ENCODE results near the gene WDR72.

Gene WDR72

GRCh38 chr15:53539878-53540277 is 219.6 kb downstream of the WDR72 start:
- H4K20me1 ChIP-seq (ENCODE audit: control insufficient read depth, insufficient read depth, low read depth, low read length): no peaks in the 10 kb centered on the region
- H3K27ac ChIP-seq (ENCODE audit: low read depth, low read length): no peak overlapping the region
- H3K4me2 ChIP-seq (ENCODE audit: low read length): no peak overlapping the region
- no peaks in the 10 kb centered on the region for H3K9me3 ChIP-seq (ENCODE audit: control insufficient read depth, insufficient read depth, low read length)
- TF ChIP-seq CTCF (IDR thresholded peaks at IDR 0.05; ENCODE audit: low read depth, low read length, poor library complexity, severe bottlenecking): no peak
- no peak for TF ChIP-seq EZH2phosphoT487 (IDR thresholded peaks at IDR 0.05; ENCODE audit: borderline replicate concordance, low read length)
- no peaks in the 10 kb centered on the region for H3K79me2 ChIP-seq (ENCODE audit: control insufficient read depth, low read length)
- no peaks in the 10 kb centered on the region for H3K9me2 ChIP-seq (replicated peaks; ENCODE audit: control insufficient read depth, low read length)
- no peaks in the 10 kb centered on the region for H3K4me1 ChIP-seq (ENCODE audit: control insufficient read depth, low read length)
- H3K36me3 ChIP-seq (ENCODE audit: control insufficient read depth, low read length): no peaks in the 10 kb centered on the region
- H3F3A ChIP-seq (ENCODE audit: control insufficient read depth, insufficient read depth): no peaks in the 10 kb centered on the region
- no peaks in the 10 kb centered on the region for H3K27me3 ChIP-seq (ENCODE audit: control insufficient read depth, low read length)
- no peak overlapping the region for H3K4me3 ChIP-seq (ENCODE audit: low read length)

DNA sequence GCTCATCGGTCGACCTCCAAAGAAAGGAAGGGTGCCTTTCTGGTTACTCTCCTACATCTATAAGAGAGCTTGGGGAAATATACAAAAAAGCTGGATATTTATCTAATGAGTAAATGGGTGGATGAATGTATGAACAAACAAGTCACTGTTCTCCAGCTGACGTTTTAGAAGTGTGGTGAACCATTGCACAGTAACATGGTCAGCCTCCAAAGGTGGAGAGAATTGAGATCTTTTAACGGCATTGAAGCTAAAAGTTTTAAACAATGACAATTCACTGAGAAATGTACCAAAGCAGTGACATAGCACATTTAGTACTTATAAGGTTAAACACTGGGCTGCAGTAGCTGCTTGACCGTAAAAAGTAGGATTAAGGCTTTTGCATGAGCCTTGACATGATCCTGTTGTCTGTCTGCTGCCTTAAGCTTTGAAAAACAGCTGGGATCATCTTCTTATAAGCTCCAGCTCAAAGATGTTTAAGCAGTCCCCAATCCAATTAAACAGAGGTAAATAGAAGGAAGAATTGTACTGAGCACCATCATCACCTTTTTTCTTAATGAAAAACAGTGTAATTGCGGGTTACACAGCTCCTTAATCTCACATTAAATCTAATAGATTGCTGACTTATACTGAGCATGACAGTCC is 222.9 kb downstream of the WDR72 start:
- Histone ChIP-seq H3K27me3 (ENCODE audit: control insufficient read depth, low read length) (no peaks in the 10 kb centered on the region), H3K79me2 (ENCODE audit: control insufficient read depth, low read length) (no peaks in the 10 kb centered on the region), H3K4me1 (ENCODE audit: control insufficient read depth, low read length) (no peaks in the 10 kb centered on the region), H3K9me2 (replicated peaks; ENCODE audit: control insufficient read depth, low read length) (no peaks in the 10 kb centered on the region), H3K4me3 (ENCODE audit: low read length) (no peak overlapping the region), H3K27ac (ENCODE audit: low read depth, low read length) (no peak overlapping the region), H3K9me3 (ENCODE audit: control insufficient read depth, insufficient read depth, low read length) (no peaks in the 10 kb centered on the region), H4K20me1 (ENCODE audit: control insufficient read depth, insufficient read depth, low read depth, low read length) (no peaks in the 10 kb centered on the region), H3K4me2 (ENCODE audit: low read length) (no peak overlapping the region), H3F3A (ENCODE audit: control insufficient read depth, insufficient read depth) (no peaks in the 10 kb centered on the region), H3K36me3 (ENCODE audit: control insufficient read depth, low read length) (no peaks in the 10 kb centered on the region)
- TF ChIP-seq EZH2phosphoT487 (IDR thresholded peaks at IDR 0.05; ENCODE audit: borderline replicate concordance, low read length) (no peak), CTCF (IDR thresholded peaks at IDR 0.05; ENCODE audit: low read depth, low read length, poor library complexity, severe bottlenecking) (no peak)

GRCh38 chr15:53535886-53536285 is 223.6 kb downstream of the WDR72 start:
- Histone ChIP-seq H3K4me3 (ENCODE audit: low read length) (no peak overlapping the region), H3F3A (ENCODE audit: control insufficient read depth, insufficient read depth) (no peaks in the 10 kb centered on the region), H3K9me3 (ENCODE audit: control insufficient read depth, insufficient read depth, low read length) (no peaks in the 10 kb centered on the region), H4K20me1 (ENCODE audit: control insufficient read depth, insufficient read depth, low read depth, low read length) (no peaks in the 10 kb centered on the region), H3K27ac (ENCODE audit: low read depth, low read length) (no peak overlapping the region), H3K36me3 (ENCODE audit: control insufficient read depth, low read length) (no peaks in the 10 kb centered on the region), H3K4me2 (ENCODE audit: low read length) (no peak overlapping the region), H3K9me2 (replicated peaks; ENCODE audit: control insufficient read depth, low read length) (no peaks in the 10 kb centered on the region), H3K4me1 (ENCODE audit: control insufficient read depth, low read length) (no peaks in the 10 kb centered on the region), H3K27me3 (ENCODE audit: control insufficient read depth, low read length) (no peaks in the 10 kb centered on the region), H3K79me2 (ENCODE audit: control insufficient read depth, low read length) (no peaks in the 10 kb centered on the region)
- no peak for TF ChIP-seq EZH2phosphoT487 (IDR thresholded peaks at IDR 0.05; ENCODE audit: borderline replicate concordance, low read length)
- TF ChIP-seq CTCF (IDR thresholded peaks at IDR 0.05; ENCODE audit: low read depth, low read length, poor library complexity, severe bottlenecking): no peak
